Astrocyte (in vitro differentiated cells and primary cell): Measurements from ENCODE around the gene CBLC. TPM values are rescaled to one million over a fixed set of nuclear protein-coding genes. Genes with fewer than 3 reads are reported as not detected.

ENCODE experiments used
- DNase-seq: peaks from one replicate; pipeline ENCODE4 v3.0.0-alpha.2; 2010; ENCODE audit warnings: low read depth
- FAIRE-seq: peaks from 2 replicates; lab custom pipeline; 2011; peaks lifted over from hg19 to GRCh38; lab: Jason Lieb, UNC
- H2AFZ ChIP-seq: 2 replicates; pipeline ENCODE4 v1.6.0; 2012; ENCODE audit warnings: low read depth, low read length, inconsistent platforms
- H3K27ac ChIP-seq: 2 replicates; pipeline ENCODE4 v1.5.1; 2011; ENCODE audit warnings: low read depth, low read length, inconsistent platforms
- H3K27me3 ChIP-seq: 2 replicates; pipeline ENCODE4 v1.6.0; 2011; ENCODE audit warnings: low read length, inconsistent platforms; ENCODE audit not compliant: insufficient read depth
- H3K36me3 ChIP-seq: 2 replicates; pipeline ENCODE4 v1.5.1; 2011; ENCODE audit warnings: low read length, inconsistent platforms; ENCODE audit not compliant: insufficient read depth
- H3K4me1 ChIP-seq: 2 replicates; pipeline ENCODE4 v1.5.1; 2011; ENCODE audit warnings: low read length, inconsistent platforms; ENCODE audit not compliant: insufficient read depth
- H3K4me2 ChIP-seq: 2 replicates; pipeline ENCODE4 v1.6.0; 2012; ENCODE audit warnings: low read length, inconsistent platforms
- H3K4me3 ChIP-seq: 2 replicates; pipeline ENCODE4 v1.5.1; 2011; ENCODE audit warnings: low read depth, mild to moderate bottlenecking, low read length, inconsistent platforms; ENCODE audit not compliant: insufficient read depth
- H3K79me2 ChIP-seq: 2 replicates; pipeline ENCODE4 v1.6.0; 2012; ENCODE audit warnings: mild to moderate bottlenecking, low read length, inconsistent platforms; ENCODE audit not compliant: insufficient read depth
- H3K9ac ChIP-seq: 2 replicates; pipeline ENCODE4 v1.6.0; 2012; ENCODE audit warnings: mild to moderate bottlenecking, low read length, inconsistent platforms
- H3K9me3 ChIP-seq: 2 replicates; pipeline ENCODE4 v1.5.1; 2012; ENCODE audit warnings: low read depth, mild to moderate bottlenecking, low read length, inconsistent platforms; ENCODE audit not compliant: insufficient read depth
- H4K20me1 ChIP-seq: 2 replicates; pipeline ENCODE4 v1.6.0; 2012; ENCODE audit warnings: low read length, inconsistent platforms; ENCODE audit not compliant: insufficient read depth
- H3K27ac Mint-ChIP-seq: one replicate; pipeline ENCODE4 v1.8.0; 2021; ENCODE audit warnings: mild to moderate bottlenecking, mixed read lengths; ENCODE audit not compliant: unreplicated experiment
- H3K27me3 Mint-ChIP-seq: one replicate; pipeline ENCODE4 v1.8.0; 2021; ENCODE audit warnings: low read depth, mixed read lengths; ENCODE audit not compliant: unreplicated experiment
- H3K36me3 Mint-ChIP-seq: one replicate; pipeline ENCODE4 v1.8.0; 2021; ENCODE audit warnings: low read depth, mixed read lengths; ENCODE audit not compliant: unreplicated experiment
- H3K4me1 Mint-ChIP-seq: one replicate; pipeline ENCODE4 v1.8.0; 2021; ENCODE audit warnings: low read depth, mixed read lengths; ENCODE audit not compliant: unreplicated experiment
- H3K4me3 Mint-ChIP-seq: one replicate; pipeline ENCODE4 v1.8.0; 2021; ENCODE audit warnings: mild to moderate bottlenecking, moderate library complexity, mixed read lengths; ENCODE audit not compliant: unreplicated experiment
- H3K9me3 Mint-ChIP-seq: one replicate; pipeline ENCODE4 v1.8.0; 2021; ENCODE audit warnings: mild to moderate bottlenecking, mixed read lengths; ENCODE audit not compliant: unreplicated experiment
- EZH2 ChIP-seq: IDR thresholded peaks from 2 replicates; pipeline ENCODE4 v1.6.1; 2012; ENCODE audit warnings: mild to moderate bottlenecking, low read length, inconsistent platforms; ENCODE audit not compliant: insufficient read depth
- total RNA-seq: library from RNA; stranded (reverse); gene quantifications from 2 replicates; pipeline ENCODE4 v1.2.1, GENCODE V29; 2021
- TF ChIP-seq, protein P1 (sequence below): IDR thresholded peaks from 2 replicates; pipeline ENCODE4 v1.5.1; 2011; ENCODE audit warnings: low read depth, mild to moderate bottlenecking, inconsistent platforms, low read length, moderate library complexity; ENCODE audit not compliant: insufficient read depth

CBLC gene
- total RNA-seq, 1 donor from 2014 or later: not detected

DNA sequence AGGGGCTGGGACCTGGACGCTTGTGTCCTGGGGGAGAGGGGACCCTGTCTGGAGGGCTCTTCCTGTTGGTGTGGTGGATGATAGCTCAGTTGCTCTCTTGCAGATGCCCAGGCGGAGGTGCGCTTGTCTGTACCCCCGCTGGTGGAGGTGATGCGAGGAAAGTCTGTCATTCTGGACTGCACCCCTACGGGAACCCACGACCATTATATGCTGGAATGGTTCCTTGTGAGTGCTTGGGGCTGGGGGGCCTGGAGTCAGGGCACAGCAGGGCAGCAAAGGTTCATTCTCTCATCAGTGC is 33.4 kb downstream of the CBLC start:
- Mint-ChIP-seq H3K27ac (no peak overlapping the region), H3K4me3 (no peak overlapping the region), H3K4me1 (peaks cover 3% of the 10 kb centered on the region), H3K27me3 (peaks cover 22% of the 10 kb centered on the region), H3K9me3 (peaks cover 2% of the 10 kb centered on the region), H3K36me3 (peaks cover 7% of the 10 kb centered on the region)
- H2AFZ ChIP-seq: no peak overlapping the region
- H3K4me3 ChIP-seq: no peak overlapping the region
- no peaks in the 10 kb centered on the region for H3K27me3 ChIP-seq
- FAIRE-seq (no peak), DNase-seq (no peak)
- H3K36me3 ChIP-seq: no peaks in the 10 kb centered on the region
- no peaks in the 10 kb centered on the region for H3K9me3 ChIP-seq
- H3K27ac ChIP-seq: no peak overlapping the region
- H3K4me1 ChIP-seq: peaks cover 14% of the 10 kb centered on the region
- TF ChIP-seq, protein P1, sequence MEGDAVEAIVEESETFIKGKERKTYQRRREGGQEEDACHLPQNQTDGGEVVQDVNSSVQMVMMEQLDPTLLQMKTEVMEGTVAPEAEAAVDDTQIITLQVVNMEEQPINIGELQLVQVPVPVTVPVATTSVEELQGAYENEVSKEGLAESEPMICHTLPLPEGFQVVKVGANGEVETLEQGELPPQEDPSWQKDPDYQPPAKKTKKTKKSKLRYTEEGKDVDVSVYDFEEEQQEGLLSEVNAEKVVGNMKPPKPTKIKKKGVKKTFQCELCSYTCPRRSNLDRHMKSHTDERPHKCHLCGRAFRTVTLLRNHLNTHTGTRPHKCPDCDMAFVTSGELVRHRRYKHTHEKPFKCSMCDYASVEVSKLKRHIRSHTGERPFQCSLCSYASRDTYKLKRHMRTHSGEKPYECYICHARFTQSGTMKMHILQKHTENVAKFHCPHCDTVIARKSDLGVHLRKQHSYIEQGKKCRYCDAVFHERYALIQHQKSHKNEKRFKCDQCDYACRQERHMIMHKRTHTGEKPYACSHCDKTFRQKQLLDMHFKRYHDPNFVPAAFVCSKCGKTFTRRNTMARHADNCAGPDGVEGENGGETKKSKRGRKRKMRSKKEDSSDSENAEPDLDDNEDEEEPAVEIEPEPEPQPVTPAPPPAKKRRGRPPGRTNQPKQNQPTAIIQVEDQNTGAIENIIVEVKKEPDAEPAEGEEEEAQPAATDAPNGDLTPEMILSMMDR: no peak
- TF ChIP-seq EZH2: no peak
- H4K20me1 ChIP-seq: no peaks in the 10 kb centered on the region
- no peak overlapping the region for H3K9ac ChIP-seq
- H3K4me2 ChIP-seq: no peak overlapping the region
- no peaks in the 10 kb centered on the region for H3K79me2 ChIP-seq

DNA sequence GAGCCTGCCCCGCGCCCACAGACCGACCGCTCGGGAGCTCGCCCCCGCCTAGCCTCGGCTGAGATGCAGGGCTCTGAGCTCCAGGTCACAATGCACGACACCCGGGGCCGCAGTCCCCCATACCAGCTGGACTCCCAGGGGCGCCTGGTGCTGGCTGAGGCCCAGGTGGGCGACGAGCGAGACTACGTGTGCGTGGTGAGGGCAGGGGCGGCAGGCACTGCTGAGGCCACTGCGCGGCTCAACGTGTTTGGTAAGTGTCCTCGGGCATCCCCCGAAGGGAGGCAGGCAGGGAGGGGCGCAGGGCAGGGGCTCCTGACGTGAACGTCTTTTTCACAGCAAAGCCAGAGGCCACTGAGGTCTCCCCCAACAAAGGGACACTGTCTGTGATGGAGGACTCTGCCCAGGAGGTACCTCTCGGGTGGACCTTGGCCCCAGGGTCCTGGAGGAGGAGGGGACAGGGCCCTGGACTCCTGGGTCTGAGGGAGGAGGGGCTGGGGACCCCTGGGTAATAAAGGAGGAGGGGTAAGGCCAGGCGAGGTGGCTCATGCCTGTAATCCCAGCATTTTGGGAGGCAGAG is 34.5 kb downstream of the CBLC start:
- Mint-ChIP-seq H3K36me3 (peaks cover 9% of the 10 kb centered on the region), H3K4me1 (peaks cover 3% of the 10 kb centered on the region), H3K27me3 (peaks cover 22% of the 10 kb centered on the region), H3K9me3 (peaks cover 5% of the 10 kb centered on the region), H3K27ac (no peak overlapping the region), H3K4me3 (no peak overlapping the region)
- no peaks in the 10 kb centered on the region for H3K36me3 ChIP-seq
- H3K4me3 ChIP-seq: no peak overlapping the region
- no peak overlapping the region for H3K27ac ChIP-seq
- no peak overlapping the region for H3K9ac ChIP-seq
- H4K20me1 ChIP-seq: no peaks in the 10 kb centered on the region
- H3K27me3 ChIP-seq: no peaks in the 10 kb centered on the region
- H3K4me2 ChIP-seq: no peak overlapping the region
- no peaks in the 10 kb centered on the region for H3K9me3 ChIP-seq
- TF ChIP-seq, protein P1: no peak
- no peak for TF ChIP-seq EZH2
- H2AFZ ChIP-seq: no peak overlapping the region
- no peak for FAIRE-seq
- no peaks in the 10 kb centered on the region for H3K79me2 ChIP-seq
- DNase-seq: no peak
- H3K4me1 ChIP-seq: peaks cover 14% of the 10 kb centered on the region

DNA sequence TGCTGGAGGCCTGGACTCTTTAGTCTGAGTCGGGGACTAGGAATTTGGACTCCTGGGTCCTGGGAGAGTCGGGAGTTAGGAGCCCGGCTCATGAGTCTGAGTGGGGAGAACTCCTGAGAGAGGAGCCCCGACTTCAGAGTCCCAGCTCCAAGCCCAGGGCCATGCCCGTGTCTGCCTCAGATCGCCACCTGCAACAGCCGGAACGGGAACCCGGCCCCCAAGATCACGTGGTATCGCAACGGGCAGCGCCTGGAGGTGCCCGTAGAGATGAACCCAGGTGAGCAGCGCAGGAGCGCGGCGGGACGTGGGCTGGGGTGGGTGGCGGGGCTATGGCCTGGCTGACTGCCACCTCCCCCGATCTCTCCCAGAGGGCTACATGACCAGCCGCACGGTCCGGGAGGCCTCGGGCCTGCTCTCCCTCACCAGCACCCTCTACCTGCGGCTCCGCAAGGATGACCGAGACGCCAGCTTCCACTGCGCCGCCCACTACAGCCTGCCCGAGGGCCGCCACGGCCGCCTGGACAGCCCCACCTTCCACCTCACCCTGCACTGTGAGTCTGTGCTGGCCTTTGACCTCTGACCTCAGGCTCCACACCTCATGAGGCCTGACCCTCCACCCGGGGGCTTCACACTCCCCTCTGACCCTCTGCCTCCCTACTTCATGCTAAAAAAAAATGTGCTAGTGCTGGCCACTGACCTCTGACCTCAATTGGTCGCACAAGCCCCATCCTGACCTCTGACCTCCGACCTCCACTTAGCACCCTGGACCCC is 35.6 kb downstream of the CBLC start:
- Histone ChIP-seq H3K27ac (no peak overlapping the region), H3K4me1 (peaks cover 9% of the 10 kb centered on the region), H3K4me3 (no peak overlapping the region), H3K9me3 (no peaks in the 10 kb centered on the region), H4K20me1 (no peaks in the 10 kb centered on the region), H2AFZ (no peak overlapping the region), H3K79me2 (no peaks in the 10 kb centered on the region), H3K9ac (no peak overlapping the region), H3K36me3 (no peaks in the 10 kb centered on the region), H3K4me2 (no peak overlapping the region), H3K27me3 (no peaks in the 10 kb centered on the region)
- Mint-ChIP-seq H3K36me3 (peaks cover 9% of the 10 kb centered on the region), H3K27ac (no peak overlapping the region), H3K4me1 (no peaks in the 10 kb centered on the region), H3K9me3 (peaks cover 5% of the 10 kb centered on the region), H3K4me3 (no peak overlapping the region), H3K27me3 (peaks cover 28% of the 10 kb centered on the region)
- no peak for FAIRE-seq
- no peak for DNase-seq
- TF ChIP-seq, protein P1: no peak
- TF ChIP-seq EZH2: no peak
